Parathyroid adenoma (tissue), 2 donors: ENCODE data around the gene LTN1.

Experiments used
- H2AFZ ChIP-seq: fragments of 300-600 bp; sonication (generic); one replicate; pipeline ENCODE4 v1.7.0; 2017; ENCODE audit warnings: antibody characterized with exemption, mild to moderate bottlenecking
- H3K27ac ChIP-seq: fragments of 300-600 bp; sonication (generic); one replicate; pipeline ENCODE4 v1.7.0; 2017
- H3K27me3 ChIP-seq: fragments of 300-600 bp; sonication (generic); one replicate; pipeline ENCODE4 v1.7.0; 2017; ENCODE audit warnings: low read length; ENCODE audit not compliant: control insufficient read depth, insufficient read depth
- H3K36me3 ChIP-seq: fragments of 300-600 bp; sonication (generic); one replicate; pipeline ENCODE4 v1.7.0; 2017; ENCODE audit warnings: low read length; ENCODE audit not compliant: control insufficient read depth, insufficient read depth
- H3K4me1 ChIP-seq: fragments of 300-600 bp; sonication (generic); one replicate; pipeline ENCODE4 v1.7.0; 2017; ENCODE audit warnings: control low read depth
- H3K4me2 ChIP-seq: fragments of 300-600 bp; sonication (generic); one replicate; pipeline ENCODE4 v1.7.0; 2017; ENCODE audit warnings: low read length
- H3K4me3 ChIP-seq: fragments of 300-600 bp; sonication (generic); one replicate; pipeline ENCODE4 v1.7.0; 2017; ENCODE audit warnings: low read depth, low read length
- H3K79me2 ChIP-seq: fragments of 300-600 bp; sonication (generic); one replicate; pipeline ENCODE4 v1.7.0; 2017; ENCODE audit warnings: control low read depth
- H3K9ac ChIP-seq: fragments of 300-600 bp; sonication (generic); one replicate; pipeline ENCODE4 v1.7.0; 2017; ENCODE audit warnings: mild to moderate bottlenecking
- H3K9me3 ChIP-seq: fragments of 300-600 bp; sonication (generic); one replicate; pipeline ENCODE4 v1.7.0; 2017; ENCODE audit warnings: low read length; ENCODE audit not compliant: control insufficient read depth
- CTCF ChIP-seq: fragments of 300-600 bp; sonication (generic); IDR thresholded peaks from one replicate; pipeline ENCODE4 v1.7.0; 2017; ENCODE audit warnings: antibody characterized with exemption, mild to moderate bottlenecking
- donor health status: primary hyperparathyroidism.

Gene LTN1

GRCh38 chr21:28975397-28975796 is 17.3 kb downstream of the LTN1 start:
- H3K27me3 ChIP-seq = no peaks in the 10 kb centered on the region
- no peaks in the 10 kb centered on the region for H3K9me3 ChIP-seq
- H3K27ac ChIP-seq = no peak overlapping the region
- no peaks in the 10 kb centered on the region for H3K36me3 ChIP-seq
- H2AFZ ChIP-seq = no peak overlapping the region
- H3K79me2 ChIP-seq = no peaks in the 10 kb centered on the region
- H3K4me1 ChIP-seq = no peaks in the 10 kb centered on the region
- H3K9ac ChIP-seq = no peak overlapping the region
- no peak overlapping the region for H3K4me2 ChIP-seq
- no peak for TF ChIP-seq CTCF
- H3K4me3 ChIP-seq = no peak overlapping the region

GRCh38 chr21:28974531-28975227 is 18.0 kb downstream of the LTN1 start:
- no peak overlapping the region for H2AFZ ChIP-seq
- H3K27me3 ChIP-seq = no peaks in the 10 kb centered on the region
- H3K9me3 ChIP-seq = no peaks in the 10 kb centered on the region
- no peak overlapping the region for H3K27ac ChIP-seq
- H3K4me2 ChIP-seq = no peak overlapping the region
- no peaks in the 10 kb centered on the region for H3K79me2 ChIP-seq
- H3K4me3 ChIP-seq = no peak overlapping the region
- H3K4me1 ChIP-seq = no peaks in the 10 kb centered on the region
- H3K9ac ChIP-seq = no peak overlapping the region
- TF ChIP-seq CTCF = no peak
- no peaks in the 10 kb centered on the region for H3K36me3 ChIP-seq

- Histone ChIP-seq H2AFZ (no peak overlapping the region), H3K9ac (no peak overlapping the region), H3K9me3 (no peaks in the 10 kb centered on the region), H3K4me3 (no peak overlapping the region), H3K4me1 (no peaks in the 10 kb centered on the region), H3K36me3 (no peaks in the 10 kb centered on the region), H3K79me2 (no peaks in the 10 kb centered on the region), H3K4me2 (no peak overlapping the region), H3K27ac (no peak overlapping the region), H3K27me3 (no peaks in the 10 kb centered on the region)
- TF ChIP-seq CTCF = no peak
Observed at GRCh38 chr21:28972398-28972797, 20.3 kb downstream of the LTN1 start.

- Histone ChIP-seq H3K27ac (no peak overlapping the region), H3K9ac (no peak overlapping the region), H3K9me3 (no peaks in the 10 kb centered on the region), H2AFZ (no peak overlapping the region), H3K4me2 (no peak overlapping the region), H3K36me3 (no peaks in the 10 kb centered on the region), H3K27me3 (no peaks in the 10 kb centered on the region), H3K4me1 (no peaks in the 10 kb centered on the region), H3K79me2 (no peaks in the 10 kb centered on the region), H3K4me3 (no peak overlapping the region)
- TF ChIP-seq CTCF = no peak
Observed at GRCh38 chr21:28971171-28971570, 21.5 kb downstream of the LTN1 start.

GRCh38 chr21:28963831-28964230 is 28.8 kb downstream of the LTN1 start:
- H3K4me2 ChIP-seq = no peak overlapping the region
- no peak overlapping the region for H2AFZ ChIP-seq
- H3K9me3 ChIP-seq = no peaks in the 10 kb centered on the region
- no peaks in the 10 kb centered on the region for H3K79me2 ChIP-seq
- no peaks in the 10 kb centered on the region for H3K4me1 ChIP-seq
- H3K4me3 ChIP-seq = no peak overlapping the region
- no peaks in the 10 kb centered on the region for H3K36me3 ChIP-seq
- no peak overlapping the region for H3K9ac ChIP-seq
- no peak for TF ChIP-seq CTCF
- H3K27me3 ChIP-seq = no peaks in the 10 kb centered on the region
- no peak overlapping the region for H3K27ac ChIP-seq
